ENCODE measurements around the gene STN1.

DNA sequence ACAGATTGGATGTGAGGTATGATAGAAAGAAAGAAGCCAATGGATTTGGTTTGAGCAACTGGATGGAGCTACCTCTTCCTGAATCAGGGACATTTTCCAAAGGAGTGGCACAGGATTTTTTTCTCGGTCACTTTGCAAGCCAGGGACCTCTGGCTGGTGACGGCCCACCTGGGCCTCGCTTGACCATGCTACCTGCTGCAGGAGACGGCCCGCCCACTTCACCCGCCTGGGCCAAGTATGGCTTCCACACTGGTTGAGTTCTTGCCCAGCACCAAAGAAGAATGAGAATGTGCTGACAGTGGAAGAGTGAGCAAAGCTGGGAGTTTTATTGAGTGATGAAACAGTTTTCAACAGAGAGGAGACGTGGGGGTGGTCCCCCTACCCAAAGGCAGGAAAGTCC, 38.2 kb downstream of the STN1 start:
- TF ChIP-seq, protein P1, sequence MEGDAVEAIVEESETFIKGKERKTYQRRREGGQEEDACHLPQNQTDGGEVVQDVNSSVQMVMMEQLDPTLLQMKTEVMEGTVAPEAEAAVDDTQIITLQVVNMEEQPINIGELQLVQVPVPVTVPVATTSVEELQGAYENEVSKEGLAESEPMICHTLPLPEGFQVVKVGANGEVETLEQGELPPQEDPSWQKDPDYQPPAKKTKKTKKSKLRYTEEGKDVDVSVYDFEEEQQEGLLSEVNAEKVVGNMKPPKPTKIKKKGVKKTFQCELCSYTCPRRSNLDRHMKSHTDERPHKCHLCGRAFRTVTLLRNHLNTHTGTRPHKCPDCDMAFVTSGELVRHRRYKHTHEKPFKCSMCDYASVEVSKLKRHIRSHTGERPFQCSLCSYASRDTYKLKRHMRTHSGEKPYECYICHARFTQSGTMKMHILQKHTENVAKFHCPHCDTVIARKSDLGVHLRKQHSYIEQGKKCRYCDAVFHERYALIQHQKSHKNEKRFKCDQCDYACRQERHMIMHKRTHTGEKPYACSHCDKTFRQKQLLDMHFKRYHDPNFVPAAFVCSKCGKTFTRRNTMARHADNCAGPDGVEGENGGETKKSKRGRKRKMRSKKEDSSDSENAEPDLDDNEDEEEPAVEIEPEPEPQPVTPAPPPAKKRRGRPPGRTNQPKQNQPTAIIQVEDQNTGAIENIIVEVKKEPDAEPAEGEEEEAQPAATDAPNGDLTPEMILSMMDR (IDR thresholded peaks at IDR 0.05; ENCODE audit: insufficient read depth, low read depth, low read length) = no peak
- no peak for TF ChIP-seq EZH2 (IDR thresholded peaks at IDR 0.05; ENCODE audit: insufficient read depth, low read length)

Data from astrocyte (in vitro differentiated cells and primary cell).